HuH-7 (cell line): Measurements from ENCODE around the gene NTM.

Experiments used
- DNase-seq: peaks from one replicate; pipeline ENCODE4 v3.0.0; 2011; ENCODE audit warnings: low spot score

Gene NTM

GRCh38 chr11:132158091-132158490, 787.7 kb downstream of the NTM start:
- no peak for DNase-seq

DNA sequence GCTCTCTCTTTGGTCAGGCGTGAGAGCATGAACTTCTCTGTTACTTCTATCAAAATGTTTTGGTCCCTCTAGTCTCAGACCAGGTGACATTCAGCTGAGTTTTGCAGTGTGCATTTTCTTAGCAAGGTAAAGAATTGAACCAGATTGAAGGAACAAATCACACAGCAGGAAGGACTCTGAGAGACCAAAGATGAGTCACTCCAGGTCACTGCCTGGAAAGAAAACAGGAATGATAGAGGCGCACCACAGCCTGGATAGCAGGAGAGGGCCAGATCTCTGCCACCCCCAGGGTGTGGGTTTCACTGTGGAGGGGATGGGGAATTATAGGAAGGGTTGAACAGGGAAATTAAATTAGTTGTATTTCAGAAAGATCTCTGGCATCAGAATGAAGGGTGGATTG, 788.3 kb downstream of the NTM start:
- no peak for DNase-seq

DNA sequence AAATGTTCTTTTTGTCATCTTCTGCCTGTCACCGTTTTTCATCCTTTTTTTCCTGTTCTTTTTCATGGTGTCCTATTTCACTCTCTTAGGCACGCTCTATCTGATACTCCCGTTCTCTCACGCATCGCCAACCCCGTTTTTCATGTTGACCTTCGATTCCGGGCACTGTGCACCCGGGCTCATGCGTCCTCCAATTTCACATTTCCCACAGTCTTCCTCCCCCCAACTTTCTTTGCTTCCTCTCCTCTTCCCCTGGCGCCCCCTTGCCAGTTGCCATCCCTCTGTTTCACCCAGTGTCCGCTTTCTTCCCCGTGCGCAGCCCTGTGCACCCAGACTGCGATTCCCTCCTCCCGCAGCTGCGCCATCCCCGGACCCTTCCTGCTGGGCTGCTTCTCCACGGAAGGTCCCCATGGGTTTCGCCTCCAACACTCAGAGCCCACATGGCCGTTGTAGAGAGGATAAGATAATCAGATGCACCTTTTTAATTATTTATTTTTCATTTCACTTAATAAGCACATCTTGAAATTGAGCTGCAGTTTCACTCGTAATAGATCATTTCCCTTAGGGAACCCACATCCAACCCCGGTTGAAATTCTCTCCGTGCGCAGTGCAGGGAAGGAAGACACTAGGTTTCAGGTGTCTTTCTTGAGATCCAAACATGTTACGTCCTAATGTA, 791.1 kb downstream of the NTM start:
- DNase-seq: no peak

DNA sequence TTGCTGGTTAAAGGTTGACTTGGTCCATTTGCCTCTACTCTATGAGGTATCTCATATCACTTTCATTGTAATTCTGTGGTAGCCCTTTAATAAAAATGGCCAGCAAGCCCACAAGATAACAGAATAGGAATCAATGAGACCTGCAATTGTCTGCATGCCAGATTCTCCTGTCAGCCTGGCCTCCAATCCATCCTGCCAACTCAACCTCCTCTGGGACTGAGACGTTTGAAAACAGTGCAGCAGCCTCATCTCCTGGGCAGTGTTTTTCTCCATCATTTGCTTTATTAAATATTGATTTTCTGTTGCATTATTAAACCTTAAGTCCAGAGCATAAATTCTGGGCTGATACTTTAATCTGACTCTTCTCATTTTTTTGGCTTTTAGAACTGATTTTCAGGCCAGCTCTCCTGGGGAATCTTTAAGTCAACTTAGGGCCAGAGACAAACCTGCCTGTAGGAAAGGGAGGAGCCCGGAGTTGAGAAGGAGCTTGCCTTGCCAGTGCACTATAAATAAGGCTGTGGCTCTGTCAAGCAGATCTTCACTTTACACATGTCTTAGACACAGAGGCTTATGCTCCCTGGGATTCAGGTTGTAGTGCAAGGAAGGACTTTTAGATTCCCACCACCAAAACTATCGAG, 798.0 kb downstream of the NTM start:
- no peak for DNase-seq

DNA sequence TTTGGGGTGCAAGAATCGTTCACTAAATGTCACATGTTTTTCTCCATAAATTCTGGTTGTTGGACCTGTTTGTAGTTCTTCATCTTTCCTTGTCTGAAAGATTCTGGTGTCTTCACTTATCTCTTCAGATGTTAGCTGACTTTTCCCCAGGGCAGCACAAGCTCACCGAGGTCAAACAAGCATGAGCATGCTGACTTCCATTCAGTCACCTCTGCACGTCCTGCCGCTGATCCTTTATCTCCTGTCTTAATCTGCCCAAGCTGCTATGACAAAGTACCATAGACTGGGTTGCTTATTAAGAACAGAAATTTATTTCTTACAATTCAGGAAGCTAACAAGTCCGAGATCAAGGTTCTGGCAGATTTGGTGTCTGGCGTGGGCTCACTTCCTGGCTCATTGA, 800.6 kb downstream of the NTM start:
- DNase-seq: no peak

DNA sequence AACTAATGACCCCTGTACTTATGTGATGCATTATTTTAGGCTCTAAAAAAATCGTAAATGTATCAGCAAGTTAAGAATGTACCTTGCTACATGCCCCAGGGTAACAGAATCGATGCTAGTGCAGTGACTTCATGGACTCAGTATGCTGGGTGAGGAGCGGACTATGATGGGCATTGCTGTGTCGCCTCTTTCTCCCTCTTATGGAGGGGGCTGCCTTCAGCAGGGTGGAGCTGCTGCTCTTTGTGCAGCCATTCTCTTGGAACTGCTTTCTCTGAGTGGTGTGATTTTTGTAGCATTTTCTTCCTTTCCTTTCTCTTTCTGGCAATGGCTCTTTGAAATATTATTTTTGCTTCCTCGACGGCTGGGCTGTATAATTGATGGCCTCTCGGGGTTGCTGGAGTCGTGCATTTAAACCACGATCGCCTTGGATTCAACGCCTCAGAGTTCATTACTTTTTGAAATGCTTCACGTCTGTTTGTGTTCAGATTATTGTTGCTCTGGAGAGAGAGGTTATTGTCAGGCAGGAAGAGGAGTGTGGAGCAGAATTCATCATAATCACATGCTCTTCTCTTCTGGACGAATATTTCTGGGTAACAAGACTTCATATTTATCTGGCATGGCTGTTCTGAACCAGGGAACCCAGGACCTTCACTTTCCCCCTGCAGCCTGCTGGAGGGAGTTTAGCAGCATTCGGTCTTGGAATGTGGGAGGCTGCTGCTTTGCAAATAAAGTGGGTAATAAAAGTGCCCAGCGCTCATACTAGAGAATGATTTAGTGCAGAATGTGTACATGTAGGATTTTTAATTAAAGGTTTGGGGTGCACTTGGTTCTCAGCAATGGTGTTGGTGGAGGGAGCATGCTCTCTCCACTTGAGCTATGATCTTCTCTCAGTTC, 804.2 kb downstream of the NTM start:
- DNase-seq: no peak

GRCh38 chr11:132177106-132177505, 806.7 kb downstream of the NTM start:
- no peak for DNase-seq

GRCh38 chr11:132184079-132184478, 813.7 kb downstream of the NTM start:
- no peak for DNase-seq

- no peak for DNase-seq
Observed at GRCh38 chr11:132185726-132186592, 815.5 kb downstream of the NTM start.

- DNase-seq: no peak
Observed at GRCh38 chr11:132186699-132187098, 816.3 kb downstream of the NTM start.

DNA sequence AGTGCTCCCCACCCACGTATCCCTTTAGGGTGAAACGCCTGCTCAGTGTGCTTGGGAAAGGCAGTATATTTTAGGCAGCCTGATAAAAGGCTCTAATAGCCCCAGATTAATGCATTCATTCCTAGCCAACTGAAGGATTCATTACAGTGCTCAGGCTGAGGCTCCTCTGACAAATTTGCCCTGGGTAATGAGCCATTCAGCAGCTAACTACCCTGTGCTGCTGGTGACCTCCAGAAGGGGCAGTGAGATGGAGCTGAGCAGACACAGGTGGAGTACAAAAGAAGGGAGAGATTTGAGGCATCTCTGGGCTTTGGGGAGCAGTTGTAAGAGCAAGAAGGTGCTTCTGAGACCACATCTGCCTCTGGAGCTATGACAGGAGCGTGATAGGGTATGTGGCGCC, 817.0 kb downstream of the NTM start:
- DNase-seq: no peak

DNA sequence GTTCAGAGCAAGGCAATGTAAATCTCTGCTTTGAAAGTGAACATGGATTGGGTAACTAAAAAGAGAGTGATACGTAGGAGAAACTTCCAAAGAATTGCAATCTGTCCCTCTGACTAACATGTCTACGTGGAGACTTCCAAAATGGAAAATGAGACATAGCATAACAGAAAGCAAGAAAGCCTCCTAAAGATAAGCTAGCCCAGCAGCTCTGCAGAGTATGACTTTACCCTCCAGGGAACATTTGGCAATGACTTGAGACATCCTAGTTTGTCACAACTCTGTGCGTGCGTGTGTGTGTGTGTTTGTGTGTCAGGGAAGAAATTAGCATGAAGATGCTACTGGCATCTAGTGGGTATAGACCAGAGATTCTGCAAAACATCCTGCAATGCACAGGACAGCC, 817.4 kb downstream of the NTM start:
- DNase-seq: no peak

DNA sequence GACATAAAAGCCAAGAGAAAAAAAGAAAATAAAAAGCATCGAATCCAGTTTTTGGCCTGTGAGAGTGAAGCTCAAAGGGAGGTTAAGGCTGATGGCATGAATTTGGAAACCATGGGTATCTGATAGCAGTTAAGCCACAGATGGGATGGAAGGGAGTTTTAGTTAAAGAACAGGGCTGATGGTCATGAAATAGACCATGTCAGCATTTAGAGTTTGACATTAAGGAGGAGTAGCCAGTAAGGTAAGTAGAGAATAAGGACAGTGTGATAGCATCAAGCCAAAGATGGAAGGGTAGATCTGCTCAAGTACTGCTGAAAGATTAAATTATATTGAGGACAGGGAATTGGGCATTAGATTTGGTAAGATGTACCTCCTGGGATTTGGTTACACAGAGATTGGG, 826.5 kb downstream of the NTM start:
- DNase-seq: no peak

- DNase-seq: no peak
Observed at GRCh38 chr11:132200353-132200936, 830.0 kb downstream of the NTM start.

DNA sequence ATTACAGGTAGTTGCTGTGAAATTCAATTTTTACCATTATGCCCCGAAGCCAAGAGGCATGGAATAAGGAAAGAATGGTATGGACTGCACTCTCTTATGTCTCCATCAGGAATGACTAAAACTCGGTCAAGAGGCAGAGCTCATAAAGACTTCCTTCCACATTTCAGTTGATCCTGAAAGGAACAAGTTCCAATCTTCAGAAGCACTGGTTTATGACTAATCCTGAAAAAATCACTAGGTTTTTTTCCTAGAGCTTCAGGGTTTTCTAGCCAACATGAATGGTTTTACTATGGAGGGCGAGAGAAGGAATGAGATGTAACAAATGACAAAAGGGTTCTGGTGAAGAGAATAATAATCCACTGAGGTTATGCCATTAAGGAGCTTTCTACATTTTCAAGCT, 832.2 kb downstream of the NTM start:
- DNase-seq: no peak

DNA sequence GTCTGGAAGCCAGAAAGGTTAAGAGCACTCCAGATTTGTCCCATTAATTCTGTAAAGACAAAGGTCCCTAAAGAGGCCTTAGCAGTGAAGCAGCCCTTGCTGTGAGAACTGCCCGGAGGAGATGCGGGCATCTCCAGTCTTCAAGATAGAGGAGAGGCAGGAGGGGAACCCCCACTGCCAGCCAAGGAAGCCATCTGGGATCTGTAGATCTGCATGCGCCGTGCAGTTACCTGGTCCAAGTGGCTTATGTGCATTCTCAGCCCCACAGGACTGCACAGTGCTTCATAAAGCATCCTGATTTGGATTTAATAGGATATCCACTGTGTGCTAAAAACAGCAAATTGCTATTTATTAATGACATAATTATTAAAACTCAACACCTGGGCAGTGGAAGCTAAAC, 834.6 kb downstream of the NTM start:
- DNase-seq: no peak

DNA sequence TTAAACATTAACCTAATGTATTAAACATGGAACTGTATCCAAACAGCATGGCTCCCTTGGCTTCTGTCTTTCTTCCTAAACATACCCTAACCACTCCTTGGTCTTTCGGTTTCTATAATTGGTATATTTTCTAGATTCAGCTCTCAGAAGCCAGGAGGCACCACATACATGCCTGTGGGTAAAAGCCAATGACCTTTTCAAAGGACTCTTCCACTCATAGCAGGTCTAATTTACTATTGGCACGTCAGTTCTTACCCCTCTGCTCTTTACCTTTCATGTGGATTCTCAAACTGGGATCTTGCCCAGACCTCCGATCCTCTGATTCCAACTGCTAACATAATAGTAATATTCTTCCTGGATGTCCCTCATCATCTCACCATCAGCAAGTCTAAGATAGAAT, 835.1 kb downstream of the NTM start:
- no peak for DNase-seq

GRCh38 chr11:132206993-132207392, 836.6 kb downstream of the NTM start:
- no peak for DNase-seq

GRCh38 chr11:132208477-132209055, 838.2 kb downstream of the NTM start:
- no peak for DNase-seq

GRCh38 chr11:132211479-132211878, 841.1 kb downstream of the NTM start:
- DNase-seq: no peak

- no peak for DNase-seq
Observed at GRCh38 chr11:132217856-132218255, 847.4 kb downstream of the NTM start.
